Retinal pigment epithelial cell (primary cell): ENCODE data around the gene RGR.

ENCODE experiments used
- DNase-seq: peaks from one replicate; pipeline ENCODE4 v3.0.0-alpha.2; 2010; ENCODE audit warnings: low read depth
- H3K4me3 ChIP-seq: 2 replicates; pipeline ENCODE4 v1.5.1; 2011; ENCODE audit warnings: mild to moderate bottlenecking, low read length, control low read depth, moderate library complexity
- TF ChIP-seq, protein P1 (sequence below): conservative IDR thresholded peaks from 2 replicates; pipeline ENCODE4 v1.5.1; 2011; ENCODE audit warnings: low read depth, low read length, control low read depth, inconsistent platforms

Gene RGR

DNA sequence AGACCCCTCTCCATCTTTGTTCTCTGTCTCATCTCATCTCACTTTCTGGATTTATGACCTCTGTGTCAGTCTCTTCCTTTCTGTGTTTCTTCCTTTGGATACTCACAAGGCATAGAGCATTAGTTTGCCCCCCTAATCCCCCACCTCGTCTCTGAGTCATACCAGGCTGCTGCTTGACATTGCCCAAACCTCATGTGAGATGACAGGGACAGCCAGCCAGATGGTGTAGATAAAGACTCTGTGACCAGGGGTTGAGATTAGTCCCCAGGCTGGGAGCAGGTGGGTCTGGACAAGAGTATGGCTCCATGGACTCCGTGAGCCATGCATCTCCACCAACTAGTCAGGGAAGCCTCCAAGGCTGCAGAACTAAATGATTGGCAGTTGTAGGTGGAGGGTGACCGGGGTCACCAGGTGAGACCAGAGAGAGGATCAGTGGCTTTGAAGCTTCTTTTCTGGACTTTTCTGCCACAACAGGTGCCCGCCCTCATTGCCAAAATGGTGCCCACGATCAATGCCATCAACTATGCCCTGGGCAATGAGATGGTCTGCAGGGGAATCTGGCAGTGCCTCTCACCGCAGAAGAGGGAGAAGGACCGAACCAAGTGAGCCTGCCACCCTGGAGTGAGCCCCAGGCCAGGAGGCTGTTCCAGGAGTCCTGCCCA, 13.3 kb downstream of the RGR start:
- H3K4me3 ChIP-seq = no peak overlapping the region
- no peak for DNase-seq
- TF ChIP-seq, protein P1, sequence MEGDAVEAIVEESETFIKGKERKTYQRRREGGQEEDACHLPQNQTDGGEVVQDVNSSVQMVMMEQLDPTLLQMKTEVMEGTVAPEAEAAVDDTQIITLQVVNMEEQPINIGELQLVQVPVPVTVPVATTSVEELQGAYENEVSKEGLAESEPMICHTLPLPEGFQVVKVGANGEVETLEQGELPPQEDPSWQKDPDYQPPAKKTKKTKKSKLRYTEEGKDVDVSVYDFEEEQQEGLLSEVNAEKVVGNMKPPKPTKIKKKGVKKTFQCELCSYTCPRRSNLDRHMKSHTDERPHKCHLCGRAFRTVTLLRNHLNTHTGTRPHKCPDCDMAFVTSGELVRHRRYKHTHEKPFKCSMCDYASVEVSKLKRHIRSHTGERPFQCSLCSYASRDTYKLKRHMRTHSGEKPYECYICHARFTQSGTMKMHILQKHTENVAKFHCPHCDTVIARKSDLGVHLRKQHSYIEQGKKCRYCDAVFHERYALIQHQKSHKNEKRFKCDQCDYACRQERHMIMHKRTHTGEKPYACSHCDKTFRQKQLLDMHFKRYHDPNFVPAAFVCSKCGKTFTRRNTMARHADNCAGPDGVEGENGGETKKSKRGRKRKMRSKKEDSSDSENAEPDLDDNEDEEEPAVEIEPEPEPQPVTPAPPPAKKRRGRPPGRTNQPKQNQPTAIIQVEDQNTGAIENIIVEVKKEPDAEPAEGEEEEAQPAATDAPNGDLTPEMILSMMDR = no peak

DNA sequence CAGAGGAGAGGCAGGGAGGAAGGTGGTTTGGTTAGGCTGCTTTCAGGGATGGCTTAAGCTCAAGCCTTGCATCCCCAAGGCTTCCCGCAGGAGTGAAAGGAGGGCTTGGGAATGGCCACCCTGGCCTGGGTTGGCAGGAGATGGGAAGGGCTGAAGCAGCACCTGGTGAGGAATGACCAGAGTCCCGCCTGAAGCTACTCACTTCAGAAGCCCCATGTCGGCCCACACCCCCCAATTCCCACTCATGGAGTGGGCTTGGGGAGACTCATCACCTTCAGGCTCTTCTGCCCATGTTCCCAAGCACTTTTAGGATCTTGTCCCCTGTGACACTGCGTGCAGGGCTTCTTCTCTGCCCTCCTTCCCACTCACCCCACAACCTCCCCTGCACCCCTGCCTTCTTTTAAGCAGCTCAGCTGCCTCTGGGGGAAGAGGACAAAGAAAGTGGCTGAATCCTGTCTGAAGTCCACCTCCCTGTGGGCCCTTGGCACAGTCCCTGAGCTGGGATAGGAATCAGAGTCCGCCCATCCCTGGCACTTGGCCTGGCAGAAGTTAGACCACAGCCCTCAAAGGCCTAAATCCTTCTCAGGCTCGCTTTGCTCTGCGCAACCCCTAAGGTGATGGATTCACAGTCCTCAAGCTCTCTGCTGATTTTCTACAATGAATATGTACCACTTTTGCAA, 16.5 kb downstream of the RGR start:
- TF ChIP-seq, protein P1 = no peak
- no peak for DNase-seq
- no peak overlapping the region for H3K4me3 ChIP-seq

DNA sequence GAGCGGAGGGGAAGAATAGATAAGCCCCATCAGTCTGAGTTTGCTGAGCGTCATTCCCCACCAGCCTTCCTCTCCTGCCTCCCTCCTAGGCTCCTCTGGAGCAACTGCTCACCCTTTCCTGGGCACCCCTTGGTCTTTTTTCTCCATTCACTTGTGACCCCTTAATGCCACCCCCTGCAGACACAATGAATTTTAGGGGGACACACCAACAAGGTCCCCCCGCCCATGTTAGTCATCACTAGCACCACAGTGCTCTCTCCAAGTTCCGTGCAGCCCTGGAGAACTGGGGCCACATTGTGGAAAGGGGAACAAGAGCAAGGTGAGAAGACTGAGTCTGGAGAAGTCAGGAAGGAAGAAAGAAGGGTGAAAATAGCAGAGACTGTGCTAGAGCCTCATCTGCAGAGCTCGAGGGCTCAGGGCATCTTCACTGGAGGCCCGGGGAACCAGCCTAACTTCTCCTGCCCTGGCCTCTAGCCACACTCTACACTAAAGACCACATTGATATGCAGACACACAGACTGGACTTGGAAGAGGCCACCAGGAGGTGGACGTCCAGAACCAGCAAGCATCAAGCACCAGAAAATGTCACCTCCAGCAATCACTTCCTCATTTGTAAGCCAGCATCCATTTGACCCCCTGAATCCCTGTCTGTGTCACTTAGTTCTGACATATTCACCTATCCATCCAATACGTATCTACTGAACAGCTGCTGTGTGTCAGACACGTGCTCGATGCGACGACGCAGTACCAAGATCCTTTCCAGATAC, 17.5 kb downstream of the RGR start:
- DNase-seq = no peak
- no peak overlapping the region for H3K4me3 ChIP-seq
- TF ChIP-seq, protein P1 = no peak

DNA sequence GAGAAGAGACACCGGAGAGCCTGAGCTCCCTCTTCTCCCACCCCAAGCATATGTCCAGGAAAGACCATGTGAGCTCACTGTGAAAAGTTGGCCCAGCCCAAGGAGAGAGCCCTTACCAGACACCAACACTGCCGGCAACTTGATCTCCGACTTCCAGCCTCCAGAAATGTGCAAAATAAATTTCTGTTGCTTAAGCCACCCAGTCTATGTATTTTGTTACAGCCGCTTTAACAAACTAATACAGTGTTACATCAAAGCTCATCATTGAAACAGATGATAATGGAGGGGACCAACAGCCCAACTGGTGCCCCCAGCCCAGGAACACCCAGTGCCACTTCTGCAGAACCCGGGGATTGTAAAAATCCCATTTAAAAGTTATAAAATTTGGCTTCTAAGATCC, 18.9 kb downstream of the RGR start:
- TF ChIP-seq, protein P1 = no peak
- DNase-seq = no peak
- no peak overlapping the region for H3K4me3 ChIP-seq

DNA sequence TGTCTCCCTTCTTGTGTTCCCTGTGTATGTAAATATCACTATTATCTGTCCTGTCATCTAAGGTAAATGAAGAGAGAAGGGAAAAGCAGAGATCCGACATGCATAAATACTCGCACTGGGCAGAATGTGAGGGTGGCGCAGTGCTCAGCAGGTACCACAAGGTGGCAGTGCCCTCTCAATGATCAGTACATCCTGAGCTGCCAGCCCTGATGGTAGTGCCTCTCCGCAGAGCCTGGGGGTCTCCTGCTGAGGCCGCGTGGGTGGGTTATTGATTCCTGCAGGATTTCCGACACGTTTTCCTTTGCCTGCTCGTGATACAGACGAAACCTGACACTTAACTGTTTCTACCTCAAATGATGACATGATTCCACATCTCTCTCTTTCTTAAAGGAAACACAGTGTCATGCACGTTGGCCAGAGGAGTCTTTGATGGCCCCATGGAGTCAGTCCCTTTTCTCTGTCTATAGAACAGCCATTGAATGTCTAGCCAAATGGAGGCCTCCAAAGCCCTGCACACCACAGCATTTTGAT, 19.8 kb downstream of the RGR start:
- DNase-seq = no peak
- TF ChIP-seq, protein P1 = peak; percentile 95
- H3K4me3 ChIP-seq = no peak overlapping the region

DNA sequence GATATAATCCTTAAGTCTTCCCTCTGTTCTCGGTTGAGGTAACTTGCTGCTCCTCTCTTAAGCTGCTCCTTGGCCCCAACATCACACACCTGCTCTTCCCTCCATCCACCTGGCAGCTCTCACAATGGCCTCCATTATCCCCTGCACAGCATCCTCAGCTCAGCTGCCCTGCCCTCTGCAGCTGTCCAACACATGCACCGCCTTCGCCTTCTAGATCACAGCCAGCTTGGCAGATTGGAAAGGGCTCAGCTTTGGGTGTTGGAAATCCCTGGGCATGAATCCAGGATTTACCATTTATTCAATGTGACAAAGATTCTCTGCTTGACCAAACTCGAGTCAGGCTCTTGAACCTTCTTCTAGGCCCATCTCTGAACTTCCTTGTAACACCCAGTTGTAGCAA, 20.6 kb downstream of the RGR start:
- TF ChIP-seq, protein P1 = no peak
- H3K4me3 ChIP-seq = no peak overlapping the region
- DNase-seq = no peak
